Lung (tissue), 12 donors: ENCODE data around the gene SLC26A11. TPM values are rescaled to one million over a fixed set of nuclear protein-coding genes. Genes with fewer than 3 reads are reported as not detected.

ENCODE experiments used
- ATAC-seq: fragments of 200-7000 bp; cut with Tn5 transposase; one replicate; pipeline ENCODE4 v1.9.1; 2020; ENCODE audit warnings: moderate number of reproducible peaks; ENCODE audit not compliant: insufficient read depth, low FRiP score
- DNase-seq, 3 donors: peaks; one replicate each; pipeline ENCODE4 v3.0.0-alpha.2; 2013 to 2017
- H3K27ac ChIP-seq, 2 donors: one replicate each; pipeline ENCODE4 v1.5.1; 2013; ENCODE audit warnings: mild to moderate bottlenecking in 2 of 2, moderate library complexity in 2 of 2, control low read depth in 1 of 2, inconsistent platforms in 1 of 2, low read depth in 1 of 2, low read length in 1 of 2
- H3K27me3 ChIP-seq, 3 donors: one replicate each; pipeline ENCODE4 v1.5.1; 2013; ENCODE audit warnings: low read length in 2 of 3; ENCODE audit not compliant: control insufficient read depth in 3 of 3, insufficient read depth in 3 of 3
- H3K36me3 ChIP-seq, 4 donors: one replicate each; pipeline ENCODE4 v1.5.1; 2013; ENCODE audit warnings: low read length in 4 of 4, mild to moderate bottlenecking in 1 of 4, moderate library complexity in 1 of 4; ENCODE audit not compliant: control insufficient read depth in 4 of 4, insufficient read depth in 4 of 4
- H3K4me1 ChIP-seq, 5 donors: one replicate each; pipeline ENCODE4 v1.5.1; 2013; ENCODE audit warnings: low read length in 5 of 5, mild to moderate bottlenecking in 2 of 5, moderate library complexity in 1 of 5; ENCODE audit not compliant: control insufficient read depth in 5 of 5, insufficient read depth in 5 of 5
- H3K4me3 ChIP-seq: one replicate; pipeline ENCODE4 v1.5.1; 2013; ENCODE audit warnings: mild to moderate bottlenecking, control low read depth, moderate library complexity
- H3K9ac ChIP-seq, 2 donors: one replicate each; pipeline ENCODE4 v1.5.1; 2013; ENCODE audit warnings: low read length in 2 of 2, control low read depth in 1 of 2; ENCODE audit not compliant: insufficient read depth in 1 of 2
- H3K9me3 ChIP-seq, 4 donors: one replicate each; pipeline ENCODE4 v1.5.1; 2013; ENCODE audit warnings: low read length in 3 of 4, mild to moderate bottlenecking in 1 of 4, moderate library complexity in 1 of 4; ENCODE audit not compliant: control insufficient read depth in 4 of 4, insufficient read depth in 3 of 4
- WGBS, 2 donors: extraction: QIAGEN DNeasy Blood & Tissue Kit; methylation state at CpG; one replicate each; pipeline ENCODE4 v1.1.7; 2013; 5-methylcytosine and 5-hydroxymethylcytosine counted together
- polyA plus RNA-seq, 2 donors: library from polyadenylated mRNA; stranded (reverse); fragments of 200-250 nt; gene quantifications; one replicate each; pipeline ENCODE4 v1.2.1, GENCODE V29; 2013
- total RNA-seq, 2 donors: library from RNA; depleted of rRNA in 1 of 2; stranded (reverse); fragments of >200 nt in 1 of 2; gene quantifications; one replicate each; pipeline ENCODE4 v1.2.1, GENCODE V29; 2014 to 2021
- TF ChIP-seq, protein P1 (sequence below): IDR thresholded peaks from 2 replicates; pipeline ENCODE4 v1.5.1; 2012; ENCODE audit warnings: mild to moderate bottlenecking; ENCODE audit errors: control extremely low read depth, extremely low read depth
- donor health status: control.
- donor health status: control.
- donor health status: Bipolar disorder and iron deficiency.
- donor health status: healthy.
- donor health status: DM: yes; HTN: yes; CAD: no.

SLC26A11 gene
- total and polyA plus RNA-seq, 4 donors, result 25.0 to 37.0 (median 31.0) TPM

DNA sequence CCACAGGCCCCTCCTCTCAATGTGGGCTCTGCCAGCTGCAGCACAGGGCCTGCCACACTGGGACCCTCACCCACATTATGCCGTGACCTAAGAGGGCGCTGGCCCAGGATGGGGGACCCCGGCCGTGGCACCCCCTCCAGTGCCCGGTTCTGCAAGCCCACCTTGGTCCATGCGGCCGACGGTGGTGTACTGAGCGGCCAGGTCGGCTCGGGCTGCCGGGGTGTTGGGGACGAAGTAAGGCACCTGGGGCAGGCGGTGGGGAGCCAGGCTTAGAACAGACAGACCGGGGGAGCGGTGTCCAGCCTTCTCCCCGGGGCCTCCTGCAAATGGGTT lies 6.6 kb upstream of the SLC26A11 start:
- ATAC-seq (no peak), DNase-seq (no peak)
- H3K27me3 ChIP-seq, result no peaks in the 10 kb centered on the region
- H3K4me3 ChIP-seq, result no peak overlapping the region
- TF ChIP-seq, protein P1, sequence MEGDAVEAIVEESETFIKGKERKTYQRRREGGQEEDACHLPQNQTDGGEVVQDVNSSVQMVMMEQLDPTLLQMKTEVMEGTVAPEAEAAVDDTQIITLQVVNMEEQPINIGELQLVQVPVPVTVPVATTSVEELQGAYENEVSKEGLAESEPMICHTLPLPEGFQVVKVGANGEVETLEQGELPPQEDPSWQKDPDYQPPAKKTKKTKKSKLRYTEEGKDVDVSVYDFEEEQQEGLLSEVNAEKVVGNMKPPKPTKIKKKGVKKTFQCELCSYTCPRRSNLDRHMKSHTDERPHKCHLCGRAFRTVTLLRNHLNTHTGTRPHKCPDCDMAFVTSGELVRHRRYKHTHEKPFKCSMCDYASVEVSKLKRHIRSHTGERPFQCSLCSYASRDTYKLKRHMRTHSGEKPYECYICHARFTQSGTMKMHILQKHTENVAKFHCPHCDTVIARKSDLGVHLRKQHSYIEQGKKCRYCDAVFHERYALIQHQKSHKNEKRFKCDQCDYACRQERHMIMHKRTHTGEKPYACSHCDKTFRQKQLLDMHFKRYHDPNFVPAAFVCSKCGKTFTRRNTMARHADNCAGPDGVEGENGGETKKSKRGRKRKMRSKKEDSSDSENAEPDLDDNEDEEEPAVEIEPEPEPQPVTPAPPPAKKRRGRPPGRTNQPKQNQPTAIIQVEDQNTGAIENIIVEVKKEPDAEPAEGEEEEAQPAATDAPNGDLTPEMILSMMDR, result no peak
- H3K9me3 ChIP-seq, result no peaks in the 10 kb centered on the region
- no peak overlapping the region for H3K9ac ChIP-seq
- 97% methylated on average over 17 of the region's 17 CpGs for WGBS, 2 donors
- H3K36me3 ChIP-seq, result peaks cover 3 to 69% (median 33%) of the 10 kb centered on the region in 4 donors
- no peaks in the 10 kb centered on the region for H3K4me1 ChIP-seq
- peak overlapping the region in 1 of 2 donors; percentile 5 for H3K27ac ChIP-seq

- Histone ChIP-seq H3K27ac (no peak overlapping the region), H3K4me3 (no peak overlapping the region), H3K4me1 (peaks cover 0 to 2% (median 0%) of the 10 kb centered on the region in 5 donors), H3K27me3 (no peaks in the 10 kb centered on the region), H3K36me3 (peaks cover 3 to 65% (median 32%) of the 10 kb centered on the region in 4 donors), H3K9me3 (no peaks in the 10 kb centered on the region), H3K9ac (no peak overlapping the region)
- 93 to 95% methylated on average over 48 of the region's 48 CpGs for WGBS, 2 donors
- ATAC-seq (no peak), DNase-seq (no peak)
- TF ChIP-seq, protein P1, result no peak
Observed at GRCh38 chr17:80214012-80214877, 6.0 kb upstream of the SLC26A11 start.

GRCh38 chr17:80214878-80215210 lies 5.4 kb upstream of the SLC26A11 start:
- Histone ChIP-seq H3K27me3 (no peaks in the 10 kb centered on the region), H3K4me1 (peaks cover 0 to 7% (median 0%) of the 10 kb centered on the region in 5 donors), H3K4me3 (no peak overlapping the region), H3K27ac (no peak overlapping the region), H3K9me3 (no peaks in the 10 kb centered on the region), H3K36me3 (peaks cover 3 to 60% (median 29%) of the 10 kb centered on the region in 4 donors), H3K9ac (no peak overlapping the region)
- DNase-seq (no peak), ATAC-seq (no peak)
- TF ChIP-seq, protein P1, result no peak
- WGBS, 2 donors, result 94 to 95% methylated on average over 17 of the region's 17 CpGs
